Spleen (tissue), 11 donors: ENCODE measurements around the gene NFATC1. TPM values are rescaled to one million over a fixed set of nuclear protein-coding genes. Genes with fewer than 3 reads are reported as not detected.

Source experiments
- DNase-seq: peaks from one replicate; pipeline ENCODE4 v3.0.0-alpha.2; 2020
- H3K27ac ChIP-seq, 8 donors: fragments of 200-600 bp; sonication (generic) in 7 of 8; 1 replicate in 4 of 8; 2 replicates in 4 of 8; pipeline versions ENCODE4 v1.5.0 to v1.8.0; 2016 to 2021; ENCODE audit warnings: inconsistent platforms in 4 of 8, mild to moderate bottlenecking in 4 of 8, moderate library complexity in 1 of 8
- H3K27me3 ChIP-seq, 7 donors: fragments of 200-600 bp; sonication (generic) in 6 of 7; replicated peaks in 1 of 7; 1 replicate in 4 of 7; 2 replicates in 3 of 7; pipeline versions ENCODE4 v1.5.0 to v1.8.0; 2016 to 2021; ENCODE audit warnings: inconsistent platforms in 3 of 7, mild to moderate bottlenecking in 1 of 7
- H3K36me3 ChIP-seq, 6 donors: fragments of 200-600 bp; sonication (generic) in 5 of 6; 1 replicate in 4 of 6; 2 replicates in 2 of 6; pipeline versions ENCODE4 v1.5.0 to v1.8.0; 2016 to 2021; ENCODE audit warnings: inconsistent platforms in 2 of 6
- H3K4me1 ChIP-seq, 6 donors: fragments of 200-600 bp; sonication (generic) in 5 of 6; 1 replicate in 3 of 6; 2 replicates in 3 of 6; pipeline versions ENCODE4 v1.5.0 to v1.8.0; 2016 to 2021; ENCODE audit warnings: inconsistent platforms in 3 of 6
- H3K4me3 ChIP-seq, 8 donors: fragments of 200-600 bp; sonication (generic) in 7 of 8; 1 replicate in 4 of 8; 2 replicates in 4 of 8; pipeline versions ENCODE4 v1.5.0 to v1.8.0; 2016 to 2021; ENCODE audit warnings: inconsistent platforms in 4 of 8, mild to moderate bottlenecking in 4 of 8, moderate library complexity in 2 of 8
- H3K9me3 ChIP-seq, 8 donors: fragments of 200-600 bp; sonication (generic) in 7 of 8; 1 replicate in 4 of 8; 2 replicates in 4 of 8; pipeline versions ENCODE4 v1.5.0 to v1.8.0; 2016 to 2021; ENCODE audit warnings: inconsistent platforms in 4 of 8
- CTCF ChIP-seq, 11 experiments: fragments of 200-600 bp in 7 of 11; fragments of 450-650 bp in 4 of 11; sonication (generic) in 4 of 11; IDR thresholded peaks in 8 of 11; conservative IDR thresholded peaks in 3 of 11; 1 replicate in 7 of 11; 2 replicates in 4 of 11; pipeline versions ENCODE4 v1.4.0 to v1.8.0; 2016 to 2021; ENCODE audit warnings: antibody characterized with exemption in 11 of 11, inconsistent platforms in 4 of 11, mild to moderate bottlenecking in 1 of 11
- POLR2A ChIP-seq, 3 donors: fragments of 450-650 bp; IDR thresholded peaks; one replicate each; pipeline ENCODE4 v1.5.1; 2017; ENCODE audit warnings: antibody characterized with exemption in 3 of 3, mild to moderate bottlenecking in 1 of 3
- POLR2AphosphoS5 ChIP-seq, 3 donors: sonication (generic); formaldehyde crosslinking; IDR thresholded peaks; one replicate each; pipeline ENCODE4 v1.5.1; 2017; ENCODE audit warnings: antibody characterized with exemption in 3 of 3
- WGBS, 5 donors: extraction: QIAGEN DNeasy Blood & Tissue Kit in 3 of 5; methylation state at CpG; one replicate each; pipeline versions ENCODE4 v1.1.5 to v1.1.7; 2013 to 2018; 5-methylcytosine and 5-hydroxymethylcytosine counted together
- intact Hi-C: fragments of 100-400 bp; cut with DNase I; formaldehyde crosslinking; loops from one replicate; pipeline ENCODE4 v1.15.0; 2023; ENCODE audit warnings: low total_unique reads
- polyA plus RNA-seq, 3 donors: library from polyadenylated mRNA; stranded (reverse); fragments of 200-250 nt; gene quantifications; one replicate each; pipeline ENCODE4 v1.2.1, GENCODE V29; 2013
- total RNA-seq, 7 donors: library from RNA; depleted of rRNA in 3 of 7; stranded (reverse); fragments of >200 nt in 3 of 7; fragmentation: NEBNext Ultra II Directional in 4 of 7; extraction: Animal tissue kit (Norgen Biotek cat#: 25700) in 4 of 7; gene quantifications; one replicate each; pipeline versions ENCODE4 v1.1.0 to v1.2.1, GENCODE V29; 2016 to 2021
- donor health status: healthy with polysubstance abuse.
- donor health status: DM: no; HTN: no; CAD: no; lungs with moderate emphysema.
- donor health status: DM: no; HTN: no; CAD: no.
- donor health status: Bipolar disorder and iron deficiency.
- donor health status: healthy.
- donor health status: DM: no; HTN: no; CAD: no.
- donor health status: DM: yes; HTN: yes; CAD: no.

The NFATC1 gene
- total and polyA plus RNA-seq, 10 donors: 20.7 to 64.9 (median 47.4) TPM

GRCh38 chr18:79528846-79529245 is 133.1 kb downstream of the NFATC1 start:
- TF ChIP-seq CTCF (IDR thresholded peaks at IDR 0.05 in 8 of 11, conservative IDR thresholded peaks at IDR 0.05 in 3 of 11): peak; percentile 81 to 94 (median 92)
- no peak for TF ChIP-seq POLR2A (IDR thresholded peaks at IDR 0.05)
- peak; percentile 47 to 62 (median 54) for TF ChIP-seq POLR2AphosphoS5 (IDR thresholded peaks at IDR 0.05)
- intact Hi-C loops: loop anchor here (5.0 kb wide), 2 partner anchors 113 to 132 kb away; partner anchors contain the start of gene NFATC1
- no peaks in the 10 kb centered on the region for H3K27me3 ChIP-seq
- peaks cover 3 to 53% (median 18%) of the 10 kb centered on the region in 6 donors for H3K36me3 ChIP-seq
- DNase-seq: peak; percentile 82
- WGBS, 5 donors: 60 to 70% (median 62%) methylated on average over 26 of the region's 26 CpGs
- no peak overlapping the region for H3K4me3 ChIP-seq
- H3K4me1 ChIP-seq: peaks cover 0 to 45% (median 23%) of the 10 kb centered on the region in 6 donors
- no peaks in the 10 kb centered on the region for H3K9me3 ChIP-seq
- no peak overlapping the region for H3K27ac ChIP-seq

GRCh38 chr18:79529296-79529695 is 133.6 kb downstream of the NFATC1 start:
- peak; percentile 58 for DNase-seq
- TF ChIP-seq CTCF (IDR thresholded peaks at IDR 0.05 in 8 of 11, conservative IDR thresholded peaks at IDR 0.05 in 3 of 11): no peak
- TF ChIP-seq POLR2A (IDR thresholded peaks at IDR 0.05): no peak
- TF ChIP-seq POLR2AphosphoS5 (IDR thresholded peaks at IDR 0.05): no peak
- WGBS, 5 donors: 91 to 94% (median 92%) methylated on average over 20 of the region's 20 CpGs

GRCh38 chr18:79529991-79530390 is 134.3 kb downstream of the NFATC1 start:
- TF ChIP-seq POLR2AphosphoS5 (IDR thresholded peaks at IDR 0.05) (peak in 1 of 3 donors; percentile 8), POLR2A (IDR thresholded peaks at IDR 0.05) (no peak), CTCF (IDR thresholded peaks at IDR 0.05 in 8 of 11, conservative IDR thresholded peaks at IDR 0.05 in 3 of 11) (no peak)
- Histone ChIP-seq H3K27ac (no peak overlapping the region), H3K4me3 (no peak overlapping the region), H3K36me3 (peaks cover 3 to 53% (median 18%) of the 10 kb centered on the region in 6 donors), H3K4me1 (peaks cover 0 to 35% (median 13%) of the 10 kb centered on the region in 6 donors), H3K27me3 (no peaks in the 10 kb centered on the region), H3K9me3 (no peaks in the 10 kb centered on the region)
- 93 to 97% (median 96%) methylated on average over 22 to 24 of the region's 24 CpGs for WGBS, 5 donors
- peak; percentile 73 for DNase-seq
- intact Hi-C loops: loop anchor here (5.0 kb wide), 3 partner anchors 112 to 148 kb away; partner anchors contain the start of gene NFATC1

More at GRCh38 chr18:79529296-79529695, 133.6 kb downstream of the NFATC1 start:
- intact Hi-C loops: loop anchor here (5.0 kb wide), 2 partner anchors 113 to 132 kb away; partner anchors contain the start of gene NFATC1
- no peaks in the 10 kb centered on the region for H3K9me3 ChIP-seq
- no peak overlapping the region for H3K4me3 ChIP-seq
- no peak overlapping the region for H3K27ac ChIP-seq
- no peaks in the 10 kb centered on the region for H3K27me3 ChIP-seq
- H3K36me3 ChIP-seq: peaks cover 3 to 53% (median 18%) of the 10 kb centered on the region in 6 donors
- H3K4me1 ChIP-seq: peaks cover 0 to 41% (median 19%) of the 10 kb centered on the region in 6 donors

- Histone ChIP-seq H3K27ac (no peak overlapping the region), H3K9me3 (no peaks in the 10 kb centered on the region), H3K27me3 (no peaks in the 10 kb centered on the region), H3K36me3 (peaks cover 3 to 53% (median 18%) of the 10 kb centered on the region in 6 donors), H3K4me1 (peaks cover 0 to 30% (median 9%) of the 10 kb centered on the region in 6 donors), H3K4me3 (no peak overlapping the region)
- 90 to 97% (median 94%) methylated on average over 18 of the region's 18 CpGs for WGBS, 5 donors
- TF ChIP-seq POLR2AphosphoS5 (IDR thresholded peaks at IDR 0.05) (no peak), POLR2A (IDR thresholded peaks at IDR 0.05) (no peak), CTCF (IDR thresholded peaks at IDR 0.05 in 8 of 11, conservative IDR thresholded peaks at IDR 0.05 in 3 of 11) (no peak)
- DNase-seq: peak; percentile 63
- intact Hi-C loops: loop anchor here (5.0 kb wide), 1 partner anchor 149 kb away; no protein-coding TSS in a partner anchor
Observed at GRCh38 chr18:79530821-79531220, 135.1 kb downstream of the NFATC1 start.
